Measurements from ENCODE around the gene CDH13. TPM values are rescaled to one million over a fixed set of nuclear protein-coding genes. Genes with fewer than 3 reads are reported as not detected.

CDH13 gene
- total and polyA plus RNA-seq, 2 of the 8 experiments (the other 6 are each of a cell fraction or from before 2014, with no cell fraction given) = 2.3 to 2.4 TPM

DNA sequence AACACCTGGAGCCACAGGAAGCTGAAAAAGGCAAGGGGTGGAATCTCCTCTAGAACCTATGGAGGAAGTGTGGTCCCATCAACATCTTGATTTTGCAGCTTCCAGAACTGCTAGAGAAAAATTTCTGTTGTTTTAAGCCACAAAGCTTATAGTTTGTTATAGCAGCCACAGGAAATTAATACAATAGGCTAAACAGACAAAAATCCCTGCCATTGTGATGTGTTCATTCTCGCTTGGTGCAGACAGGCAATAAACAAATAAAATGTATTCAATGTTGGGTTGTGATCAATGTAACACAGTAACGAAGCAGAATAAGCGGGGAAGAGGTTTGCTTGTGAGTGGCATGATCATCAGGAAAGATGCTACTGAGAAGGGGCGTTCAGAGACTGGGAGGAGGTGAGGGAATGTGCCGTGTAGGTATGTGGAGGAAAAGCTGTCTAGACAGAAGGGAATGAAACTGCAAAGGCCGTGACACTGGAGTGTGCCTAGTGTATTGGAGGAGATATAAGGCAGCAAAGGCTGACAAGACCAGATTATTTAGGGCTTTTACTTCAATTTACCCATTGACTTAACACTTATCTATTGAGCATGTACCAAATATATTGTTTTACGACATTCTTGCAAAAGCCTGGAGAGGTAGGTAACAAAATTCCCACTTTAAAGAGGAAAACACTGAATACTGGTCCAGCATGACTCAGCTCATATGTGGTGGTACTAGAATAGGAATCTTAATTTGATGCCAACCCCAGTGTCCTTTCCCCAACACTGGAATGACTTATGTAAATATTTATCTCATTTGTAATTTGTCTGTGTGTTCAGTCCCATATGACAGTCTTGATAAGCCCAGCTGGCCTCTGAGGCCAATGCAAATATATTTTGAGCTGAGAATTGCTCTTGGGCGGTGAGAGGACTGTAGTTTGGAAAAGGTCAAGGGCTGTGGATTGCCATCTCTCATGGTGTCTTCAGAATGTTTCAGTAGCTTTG is 375.9 kb downstream of the CDH13 start:
- Histone ChIP-seq H4K8ac (ENCODE audit: extremely low read depth, insufficient read depth, low read length) (no peak overlapping the region), H3K4ac (replicated peaks; ENCODE audit: insufficient read length, low read depth, low read length) (no peak overlapping the region), H4K5ac (ENCODE audit: insufficient read length, low read depth, low read length) (no peak overlapping the region), H3K4me1 (replicated peaks in 1 of 4; ENCODE audit: control insufficient read depth in 3 of 4, insufficient read depth in 4 of 4, low read length in 3 of 4) (no peaks in the 10 kb centered on the region), H3K9me3 (ENCODE audit: insufficient read depth in 2 of 2, low read depth in 1 of 2, low read length in 1 of 2) (no peaks in the 10 kb centered on the region; a peak in 1 of 4 replicates), H3K27me3 (replicated peaks in 1 of 4; ENCODE audit: control insufficient read depth in 3 of 4, extremely low read depth in 1 of 4, insufficient read depth in 3 of 4, low read length in 3 of 4) (no peaks in the 10 kb centered on the region), H3K9ac (replicated peaks in 1 of 4; ENCODE audit: extremely low read depth in 1 of 4, low read depth in 3 of 4, low read length in 3 of 4) (no peak overlapping the region), H3K56ac (replicated peaks; ENCODE audit: insufficient read length, low read depth, low read length) (no peak overlapping the region), H4K20me1 (replicated peaks in 1 of 2; ENCODE audit: control insufficient read depth in 1 of 2, insufficient read depth in 2 of 2, low read length in 2 of 2) (no peaks in the 10 kb centered on the region), H3K18ac (ENCODE audit: extremely low read depth, low read length) (no peak overlapping the region), H3K79me1 (ENCODE audit: low read depth, low read length) (no peaks in the 10 kb centered on the region), H2BK120ac (replicated peaks; ENCODE audit: low read depth, low read length) (no peak overlapping the region), H2AK5ac (ENCODE audit: low read depth, low read length) (no peak overlapping the region), H3K79me2 (ENCODE audit: control insufficient read depth in 1 of 2, insufficient read depth in 2 of 2, low read length in 2 of 2) (no peaks in the 10 kb centered on the region), H3K4me3 (ENCODE audit: extremely low read depth in 1 of 4, insufficient read depth in 2 of 4, low read depth in 3 of 4, low read length in 4 of 4) (no peak overlapping the region), H2BK5ac (ENCODE audit: low read depth, low read length) (no peak overlapping the region), H2BK15ac (ENCODE audit: low read length) (no peak overlapping the region), H3K23me2 (ENCODE audit: low read depth, low read length) (no peaks in the 10 kb centered on the region), H3K4me2 (ENCODE audit: insufficient read depth in 1 of 2, low read depth in 2 of 2, low read length in 2 of 2) (no peak overlapping the region), H3K27ac (ENCODE audit: low read depth, low read length) (no peak overlapping the region), H2AFZ (ENCODE audit: low read length) (no peak overlapping the region), H2BK12ac (ENCODE audit: low read depth, low read length) (no peak overlapping the region), H2BK20ac (ENCODE audit: low read length) (no peak overlapping the region), H3K36me3 (ENCODE audit: control insufficient read depth in 2 of 4, insufficient read depth in 4 of 4, low read length in 3 of 4) (no peaks in the 10 kb centered on the region), H4K91ac (replicated peaks; ENCODE audit: insufficient read length, low read length) (no peak overlapping the region), H3K14ac (ENCODE audit: insufficient read length) (no peak overlapping the region), H3K23ac (ENCODE audit: insufficient read length) (no peak overlapping the region)
- POLR2A ChIA-PET (ENCODE audit: partially characterized antibody) = no interaction called here
- FAIRE-seq = no peak
- CTCF ChIA-PET (ENCODE audit: partially characterized antibody) = interaction anchor here (2.0 kb wide), 1 partner anchor 363 kb away, joined by 5 read pairs; no protein-coding TSS in a partner anchor
- 94% methylated on average over 8 of the region's 8 CpGs; no CpG with 5 or more reads in 1 of the 2 experiments for WGBS, 2 experiments (ENCODE audit: extremely low coverage in 1 of 2, insufficient coverage in 1 of 2, insufficient read length in 1 of 2, insufficient replicate concordance in 2 of 2, low coverage in 1 of 2, low lambda C conversion rate in 2 of 2, missing lambda C conversion rate in 1 of 2)
- no peak for DNase-seq (ENCODE audit: low read depth in 1 of 2, low spot score in 2 of 2)
- TF ChIP-seq CTBP2 (IDR thresholded peaks at IDR 0.05; ENCODE audit: borderline replicate concordance, insufficient read depth, insufficient read length, low read length) (no peak), EP300 (IDR thresholded peaks at IDR 0.05; ENCODE audit: borderline replicate concordance in 1 of 2, low read depth in 2 of 2, low read length in 2 of 2) (no peak), NANOG (IDR thresholded peaks at IDR 0.05; ENCODE audit: insufficient read depth, low read depth, low read length, poor library complexity, severe bottlenecking) (no peak), FOSL1 (IDR thresholded peaks at IDR 0.05; ENCODE audit: insufficient read depth, low read depth, low read length) (no peak), RBBP5 (IDR thresholded peaks at IDR 0.05; ENCODE audit: borderline replicate concordance, low read depth, low read length) (no peak), RFX5 (IDR thresholded peaks at IDR 0.05; ENCODE audit: borderline replicate concordance, low read depth, low read length) (no peak), SP4 (IDR thresholded peaks at IDR 0.05; ENCODE audit: low read length) (no peak), CHD2 (IDR thresholded peaks at IDR 0.05; ENCODE audit: low read length) (no peak), RXRA (IDR thresholded peaks at IDR 0.05; ENCODE audit: insufficient read depth, low read depth, low read length) (no peak)
- TF ChIP-seq, protein P1, sequence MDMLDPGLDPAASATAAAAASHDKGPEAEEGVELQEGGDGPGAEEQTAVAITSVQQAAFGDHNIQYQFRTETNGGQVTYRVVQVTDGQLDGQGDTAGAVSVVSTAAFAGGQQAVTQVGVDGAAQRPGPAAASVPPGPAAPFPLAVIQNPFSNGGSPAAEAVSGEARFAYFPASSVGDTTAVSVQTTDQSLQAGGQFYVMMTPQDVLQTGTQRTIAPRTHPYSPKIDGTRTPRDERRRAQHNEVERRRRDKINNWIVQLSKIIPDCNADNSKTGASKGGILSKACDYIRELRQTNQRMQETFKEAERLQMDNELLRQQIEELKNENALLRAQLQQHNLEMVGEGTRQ (IDR thresholded peaks at IDR 0.05; ENCODE audit: low read length) = no peak
